ENCODE measurements around the gene S100A6.
"Not testable (repeated sequence)": the region's sequence is repeated elsewhere in the genome, so short reads cannot be mapped to it uniquely, and the experiment has no call there.

Gene S100A6

GRCh38 chr1:153535242-153536011 lies at the start of gene S100A6:
Gene S100A6 (minus strand): TSS chr1:153535991. CDS start chr1:153535339, 652 bp downstream.
- in situ Hi-C loops (cut with MboI; ENCODE audit: low sequenced_read_pairs), result no loop called here

- in situ Hi-C loops (cut with MboI; ENCODE audit: low sequenced_read_pairs), result no loop called here
These were observed 49.2 kb upstream of the S100A6 start for GRCh38 chr1:153585006-153585405.

- in situ Hi-C loops (cut with MboI; ENCODE audit: low sequenced_read_pairs), result no loop called here
These were observed 48.2 kb upstream of the S100A6 start for GRCh38 chr1:153583976-153584375.

GRCh38 chr1:153583514-153583913 lies 47.7 kb upstream of the S100A6 start:
- in situ Hi-C loops (cut with MboI; ENCODE audit: low sequenced_read_pairs), result not testable (repeated sequence)

GRCh38 chr1:153582836-153583235 lies 47.0 kb upstream of the S100A6 start:
- in situ Hi-C loops (cut with MboI; ENCODE audit: low sequenced_read_pairs), result not testable (repeated sequence)

GRCh38 chr1:153578936-153579335 lies 43.1 kb upstream of the S100A6 start:
- in situ Hi-C loops (cut with MboI; ENCODE audit: low sequenced_read_pairs), result no loop called here

DNA sequence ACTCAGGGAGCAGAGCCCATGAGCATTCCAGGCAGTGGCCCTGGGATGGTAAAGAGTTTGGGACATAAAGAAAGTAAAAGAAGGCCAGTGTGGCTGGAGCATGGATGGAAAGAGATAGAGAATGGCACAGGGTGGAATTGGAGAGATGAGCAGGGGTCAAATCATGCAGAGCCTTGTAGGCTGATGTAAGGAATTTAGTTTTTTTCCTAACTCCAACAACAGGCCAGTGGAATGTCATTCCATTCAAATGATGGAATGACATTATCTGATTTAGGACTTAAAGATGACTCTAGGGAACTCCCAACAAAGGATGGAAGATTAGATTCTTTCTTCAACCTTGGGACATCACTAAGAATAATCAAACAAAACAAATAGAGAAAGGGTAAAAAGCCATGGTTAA lies 42.7 kb upstream of the S100A6 start:
- in situ Hi-C loops (cut with MboI; ENCODE audit: low sequenced_read_pairs), result no loop called here

GRCh38 chr1:153577624-153578051 lies 41.8 kb upstream of the S100A6 start:
- in situ Hi-C loops (cut with MboI; ENCODE audit: low sequenced_read_pairs), result no loop called here

DNA sequence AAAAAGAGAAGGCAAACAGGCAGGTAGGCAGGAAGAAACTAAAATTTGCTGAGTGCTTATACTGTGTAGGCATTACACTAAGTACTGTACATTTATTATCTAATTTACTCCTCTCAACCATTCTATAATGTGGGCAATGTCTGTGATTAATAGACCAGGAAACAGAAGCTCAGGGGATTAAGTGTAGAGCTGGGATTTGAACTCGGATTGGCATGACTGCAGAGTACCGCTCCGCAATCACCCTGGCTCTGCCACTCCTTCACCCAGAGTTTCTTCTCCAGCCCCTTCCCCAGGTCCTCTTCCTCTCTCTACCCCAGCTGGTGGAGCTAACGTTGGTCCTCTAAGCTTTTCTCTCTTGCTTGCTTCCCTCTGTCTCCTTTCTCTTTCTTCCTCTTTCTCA lies 41.3 kb upstream of the S100A6 start:
- in situ Hi-C loops (cut with MboI; ENCODE audit: low sequenced_read_pairs), result no loop called here

GRCh38 chr1:153575497-153575896 lies 39.7 kb upstream of the S100A6 start:
- in situ Hi-C loops (cut with MboI; ENCODE audit: low sequenced_read_pairs), result not testable (repeated sequence)

- in situ Hi-C loops (cut with MboI; ENCODE audit: low sequenced_read_pairs), result not testable (repeated sequence)
These were observed 39.3 kb upstream of the S100A6 start for GRCh38 chr1:153575081-153575491.

DNA sequence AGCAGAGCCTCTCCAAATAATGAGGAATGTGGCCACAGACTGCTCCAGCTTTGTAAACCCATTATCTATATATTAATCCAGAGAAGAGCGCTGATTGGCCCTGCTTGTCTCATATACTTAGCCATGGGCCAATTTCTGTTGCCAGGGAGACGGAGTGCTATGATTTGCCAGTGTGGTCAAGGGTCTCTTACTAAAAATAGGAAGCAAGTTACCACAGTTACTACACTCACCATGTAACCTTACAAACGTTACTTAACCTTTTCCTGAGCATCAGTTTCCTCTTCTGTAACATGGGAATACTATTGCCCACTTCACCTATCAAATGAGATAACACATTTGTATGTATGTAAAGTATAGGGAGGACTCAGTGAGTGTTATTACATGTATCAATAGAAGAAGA lies 37.6 kb upstream of the S100A6 start:
- in situ Hi-C loops (cut with MboI; ENCODE audit: low sequenced_read_pairs), result no loop called here

- in situ Hi-C loops (cut with MboI; ENCODE audit: low sequenced_read_pairs), result no loop called here
These were observed 36.8 kb upstream of the S100A6 start for GRCh38 chr1:153572569-153573015.

DNA sequence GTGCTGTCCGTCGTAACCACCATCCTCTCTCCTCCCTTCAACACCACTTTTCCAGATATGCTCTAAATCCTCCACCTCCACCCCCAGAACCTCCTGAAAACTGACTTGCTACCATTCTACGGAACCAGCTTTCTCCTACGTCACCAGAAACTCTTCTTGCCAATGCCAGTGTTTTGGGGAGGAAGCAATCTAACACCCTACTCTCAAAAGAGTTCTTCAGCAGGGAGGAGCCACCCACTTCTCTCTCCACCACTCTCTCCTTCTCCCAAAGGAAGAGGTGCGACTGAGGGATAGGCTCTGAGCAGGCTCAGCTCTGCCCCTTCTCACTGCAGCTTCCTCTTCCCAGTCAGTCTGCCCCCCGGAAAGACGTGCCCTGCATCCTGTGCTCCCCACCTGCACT lies 35.9 kb upstream of the S100A6 start:
- in situ Hi-C loops (cut with MboI; ENCODE audit: low sequenced_read_pairs), result no loop called here

GRCh38 chr1:153570874-153571273 lies 35.1 kb upstream of the S100A6 start:
- in situ Hi-C loops (cut with MboI; ENCODE audit: low sequenced_read_pairs), result no loop called here

- in situ Hi-C loops (cut with MboI; ENCODE audit: low sequenced_read_pairs), result no loop called here
These were observed 33.7 kb upstream of the S100A6 start for GRCh38 chr1:153569465-153569864.

- in situ Hi-C loops (cut with MboI; ENCODE audit: low sequenced_read_pairs), result no loop called here
These were observed 32.7 kb upstream of the S100A6 start for GRCh38 chr1:153568367-153569099.

- in situ Hi-C loops (cut with MboI; ENCODE audit: low sequenced_read_pairs), result no loop called here
These were observed 32.0 kb upstream of the S100A6 start for GRCh38 chr1:153567621-153568366.

DNA sequence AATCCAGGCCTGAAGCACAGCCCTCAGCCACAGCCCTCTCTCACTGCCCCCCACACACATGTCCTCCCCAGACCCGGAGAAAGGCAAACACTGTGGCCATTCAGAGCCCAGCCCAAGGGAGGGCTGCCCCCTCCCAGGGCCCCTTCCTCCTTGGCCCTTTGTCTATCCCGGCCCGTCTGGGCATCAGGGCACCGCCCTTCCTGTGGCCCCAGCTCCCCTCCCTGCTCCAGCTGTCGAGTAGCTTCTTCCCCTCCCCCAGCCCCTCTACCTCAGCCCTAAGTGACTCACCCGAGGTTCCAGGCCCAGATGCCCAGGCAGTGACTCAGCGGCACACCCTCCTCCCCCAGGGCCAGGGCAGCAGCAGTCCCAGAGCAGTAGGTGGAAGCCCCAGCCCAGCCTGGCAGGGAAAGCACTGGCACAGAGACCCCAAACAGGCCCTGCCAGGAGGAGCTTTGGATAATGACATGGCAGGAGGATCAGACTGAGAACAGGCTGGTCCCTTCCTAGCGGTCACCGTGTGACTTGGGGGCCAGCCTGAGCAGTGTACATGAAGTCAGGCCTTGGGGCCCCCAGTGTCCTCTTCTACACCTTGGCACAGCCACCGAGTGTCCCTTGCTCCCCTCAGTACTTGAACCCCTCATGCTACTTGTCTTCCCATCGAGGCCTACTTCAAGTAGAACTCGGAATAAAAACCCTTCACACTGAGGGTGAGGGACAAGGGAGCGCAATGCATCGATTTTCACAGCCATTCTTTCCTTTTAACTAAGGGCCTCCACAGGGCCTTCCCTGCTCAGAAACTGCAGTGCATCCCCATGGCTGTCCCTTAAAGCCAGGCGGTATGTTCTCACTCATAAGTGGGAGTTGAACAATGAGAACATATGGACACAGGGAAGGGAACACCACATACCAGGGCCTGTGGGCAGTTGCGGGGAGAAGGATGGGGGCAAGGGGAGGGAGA lies 30.9 kb upstream of the S100A6 start:
- in situ Hi-C loops (cut with MboI; ENCODE audit: low sequenced_read_pairs), result no loop called here

Measured in HL-60/S4 treated with retinoic acid at 250 ng/mL for 4 days and 3 days (cell line).